Astrocyte (in vitro differentiated cells and primary cell): Measurements from ENCODE around the gene IGF1R. TPM values are rescaled to one million over a fixed set of nuclear protein-coding genes. Genes with fewer than 3 reads are reported as not detected.

Experiments
- DNase-seq: peaks from one replicate; pipeline ENCODE4 v3.0.0-alpha.2; 2010; ENCODE audit warnings: low read depth
- FAIRE-seq: peaks from 2 replicates; lab custom pipeline; 2011; peaks lifted over from hg19 to GRCh38; lab: Jason Lieb, UNC
- H2AFZ ChIP-seq: 2 replicates; pipeline ENCODE4 v1.6.0; 2012; ENCODE audit warnings: low read depth, low read length, inconsistent platforms
- H3K27ac ChIP-seq: 2 replicates; pipeline ENCODE4 v1.5.1; 2011; ENCODE audit warnings: low read depth, low read length, inconsistent platforms
- H3K27me3 ChIP-seq: 2 replicates; pipeline ENCODE4 v1.6.0; 2011; ENCODE audit warnings: low read length, inconsistent platforms; ENCODE audit not compliant: insufficient read depth
- H3K36me3 ChIP-seq: 2 replicates; pipeline ENCODE4 v1.5.1; 2011; ENCODE audit warnings: low read length, inconsistent platforms; ENCODE audit not compliant: insufficient read depth
- H3K4me1 ChIP-seq: 2 replicates; pipeline ENCODE4 v1.5.1; 2011; ENCODE audit warnings: low read length, inconsistent platforms; ENCODE audit not compliant: insufficient read depth
- H3K4me2 ChIP-seq: 2 replicates; pipeline ENCODE4 v1.6.0; 2012; ENCODE audit warnings: low read length, inconsistent platforms
- H3K4me3 ChIP-seq: 2 replicates; pipeline ENCODE4 v1.5.1; 2011; ENCODE audit warnings: low read depth, mild to moderate bottlenecking, low read length, inconsistent platforms; ENCODE audit not compliant: insufficient read depth
- H3K79me2 ChIP-seq: 2 replicates; pipeline ENCODE4 v1.6.0; 2012; ENCODE audit warnings: mild to moderate bottlenecking, low read length, inconsistent platforms; ENCODE audit not compliant: insufficient read depth
- H3K9ac ChIP-seq: 2 replicates; pipeline ENCODE4 v1.6.0; 2012; ENCODE audit warnings: mild to moderate bottlenecking, low read length, inconsistent platforms
- H3K9me3 ChIP-seq: 2 replicates; pipeline ENCODE4 v1.5.1; 2012; ENCODE audit warnings: low read depth, mild to moderate bottlenecking, low read length, inconsistent platforms; ENCODE audit not compliant: insufficient read depth
- H4K20me1 ChIP-seq: 2 replicates; pipeline ENCODE4 v1.6.0; 2012; ENCODE audit warnings: low read length, inconsistent platforms; ENCODE audit not compliant: insufficient read depth
- H3K27ac Mint-ChIP-seq: one replicate; pipeline ENCODE4 v1.8.0; 2021; ENCODE audit warnings: mild to moderate bottlenecking, mixed read lengths; ENCODE audit not compliant: unreplicated experiment
- H3K27me3 Mint-ChIP-seq: one replicate; pipeline ENCODE4 v1.8.0; 2021; ENCODE audit warnings: low read depth, mixed read lengths; ENCODE audit not compliant: unreplicated experiment
- H3K36me3 Mint-ChIP-seq: one replicate; pipeline ENCODE4 v1.8.0; 2021; ENCODE audit warnings: low read depth, mixed read lengths; ENCODE audit not compliant: unreplicated experiment
- H3K4me1 Mint-ChIP-seq: one replicate; pipeline ENCODE4 v1.8.0; 2021; ENCODE audit warnings: low read depth, mixed read lengths; ENCODE audit not compliant: unreplicated experiment
- H3K4me3 Mint-ChIP-seq: one replicate; pipeline ENCODE4 v1.8.0; 2021; ENCODE audit warnings: mild to moderate bottlenecking, moderate library complexity, mixed read lengths; ENCODE audit not compliant: unreplicated experiment
- H3K9me3 Mint-ChIP-seq: one replicate; pipeline ENCODE4 v1.8.0; 2021; ENCODE audit warnings: mild to moderate bottlenecking, mixed read lengths; ENCODE audit not compliant: unreplicated experiment
- CTCF ChIP-seq: IDR thresholded peaks from 2 replicates; pipeline ENCODE4 v1.5.1; 2011; ENCODE audit warnings: low read depth, mild to moderate bottlenecking, inconsistent platforms, low read length, moderate library complexity; ENCODE audit not compliant: insufficient read depth
- EZH2 ChIP-seq: IDR thresholded peaks from 2 replicates; pipeline ENCODE4 v1.6.1; 2012; ENCODE audit warnings: mild to moderate bottlenecking, low read length, inconsistent platforms; ENCODE audit not compliant: insufficient read depth
- total RNA-seq: library from RNA; stranded (reverse); gene quantifications from 2 replicates; pipeline ENCODE4 v1.2.1, GENCODE V29; 2021

Gene IGF1R
- total RNA-seq, 1 donor from 2014 or later = 270 TPM

GRCh38 chr15:98785807-98786621, 137.7 kb downstream of the IGF1R start:
- no peak overlapping the region for H3K4me2 ChIP-seq
- FAIRE-seq (no peak), DNase-seq (no peak)
- no peak overlapping the region for H3K9ac ChIP-seq
- no peaks in the 10 kb centered on the region for H3K36me3 ChIP-seq
- H3K4me3 ChIP-seq = no peak overlapping the region
- peaks cover 98% of the 10 kb centered on the region for H3K79me2 ChIP-seq
- H3K4me1 ChIP-seq = peaks cover 22% of the 10 kb centered on the region
- H4K20me1 ChIP-seq = peaks cover 96% of the 10 kb centered on the region
- Mint-ChIP-seq H3K27ac (peak overlapping the region; percentile 74), H3K4me3 (peak overlapping the region; percentile 36), H3K4me1 (peaks cover 61% of the 10 kb centered on the region), H3K27me3 (no peaks in the 10 kb centered on the region), H3K9me3 (no peaks in the 10 kb centered on the region), H3K36me3 (peaks cover 2% of the 10 kb centered on the region)
- H2AFZ ChIP-seq = no peak overlapping the region
- TF ChIP-seq EZH2 = no peak
- TF ChIP-seq CTCF = no peak
- H3K27me3 ChIP-seq = no peaks in the 10 kb centered on the region
- no peak overlapping the region for H3K27ac ChIP-seq
- no peaks in the 10 kb centered on the region for H3K9me3 ChIP-seq

- peak overlapping the region; percentile 31 for H3K4me3 Mint-ChIP-seq
- H2AFZ ChIP-seq = no peak overlapping the region
- peaks cover 96% of the 10 kb centered on the region for H4K20me1 ChIP-seq
- no peak for TF ChIP-seq CTCF
- no peak for TF ChIP-seq EZH2
- no peaks in the 10 kb centered on the region for H3K36me3 ChIP-seq
- H3K9me3 ChIP-seq = no peaks in the 10 kb centered on the region
- no peaks in the 10 kb centered on the region for H3K27me3 ChIP-seq
- peaks cover 2% of the 10 kb centered on the region for H3K36me3 Mint-ChIP-seq
- H3K27ac Mint-ChIP-seq = peak overlapping the region; percentile 74
- H3K4me1 ChIP-seq = peaks cover 22% of the 10 kb centered on the region
- peaks cover 68% of the 10 kb centered on the region for H3K4me1 Mint-ChIP-seq
- no peak for FAIRE-seq
- no peaks in the 10 kb centered on the region for H3K27me3 Mint-ChIP-seq
- no peak overlapping the region for H3K9ac ChIP-seq
- H3K4me2 ChIP-seq = no peak overlapping the region
- DNase-seq = no peak
- no peak overlapping the region for H3K4me3 ChIP-seq
- H3K9me3 Mint-ChIP-seq = no peaks in the 10 kb centered on the region
- H3K27ac ChIP-seq = no peak overlapping the region
- H3K79me2 ChIP-seq = peaks cover 98% of the 10 kb centered on the region
Observed at GRCh38 chr15:98786717-98787116, 138.4 kb downstream of the IGF1R start.

GRCh38 chr15:98787194-98787593, 138.9 kb downstream of the IGF1R start:
- H3K4me3 ChIP-seq = no peak overlapping the region
- peak overlapping the region; percentile 44 for H3K4me2 ChIP-seq
- DNase-seq (no peak), FAIRE-seq (no peak)
- Mint-ChIP-seq H3K27ac (peak overlapping the region; percentile 63), H3K4me3 (no peak overlapping the region), H3K36me3 (peaks cover 2% of the 10 kb centered on the region), H3K9me3 (no peaks in the 10 kb centered on the region), H3K27me3 (no peaks in the 10 kb centered on the region), H3K4me1 (peaks cover 72% of the 10 kb centered on the region)
- no peak overlapping the region for H3K9ac ChIP-seq
- H3K36me3 ChIP-seq = no peaks in the 10 kb centered on the region
- H4K20me1 ChIP-seq = peaks cover 97% of the 10 kb centered on the region
- peaks cover 22% of the 10 kb centered on the region for H3K4me1 ChIP-seq
- H3K9me3 ChIP-seq = no peaks in the 10 kb centered on the region
- H3K27ac ChIP-seq = no peak overlapping the region
- H3K79me2 ChIP-seq = peaks cover 98% of the 10 kb centered on the region
- H2AFZ ChIP-seq = no peak overlapping the region
- no peaks in the 10 kb centered on the region for H3K27me3 ChIP-seq
- no peak for TF ChIP-seq EZH2
- no peak for TF ChIP-seq CTCF
